ENCODE data around the gene CTNNA1. TPM values are rescaled to one million over a fixed set of nuclear protein-coding genes. Genes with fewer than 3 reads are reported as not detected.

Gene CTNNA1
- total and polyA plus RNA-seq, 12 donors = 111 to 521 (median 347) TPM

GRCh38 chr5:138979684-138980280 is 226.6 kb downstream of the CTNNA1 start:
- no peak overlapping the region for H3K4me3 ChIP-seq
- intact Hi-C loops (cut with DNase I) = no loop called here
- TF ChIP-seq POLR2A (IDR thresholded peaks at IDR 0.05) (no peak), CTCF (IDR thresholded peaks at IDR 0.05) (no peak)
- H3K27me3 ChIP-seq = no peaks in the 10 kb centered on the region
- WGBS, 4 donors = 82 to 94% (median 88%) methylated on average over 5 of the region's 5 CpGs
- peaks cover 9 to 17% of the 10 kb centered on the region in 2 donors for H3K4me1 ChIP-seq (replicated peaks in 1 of 2)
- no peaks in the 10 kb centered on the region for H3K9me3 ChIP-seq (replicated peaks in 1 of 3)
- DNase-seq = peak in 1 of 7 donors; percentile 24
- no peaks in the 10 kb centered on the region for H3K36me3 ChIP-seq (replicated peaks in 1 of 2)
- no peak overlapping the region for H3K27ac ChIP-seq

- Histone ChIP-seq H3K36me3 (replicated peaks in 1 of 2) (no peaks in the 10 kb centered on the region), H3K27me3 (no peaks in the 10 kb centered on the region), H3K27ac (no peak overlapping the region), H3K4me1 (replicated peaks in 1 of 2) (peaks cover 4 to 15% of the 10 kb centered on the region in 2 donors), H3K4me3 (no peak overlapping the region), H3K9me3 (replicated peaks in 1 of 3) (no peaks in the 10 kb centered on the region)
- TF ChIP-seq CTCF (IDR thresholded peaks at IDR 0.05) (no peak), POLR2A (IDR thresholded peaks at IDR 0.05) (no peak)
- intact Hi-C loops (cut with DNase I) = no loop called here
- DNase-seq = no peak
These were observed 227.2 kb downstream of the CTNNA1 start for GRCh38 chr5:138980441-138980840.

- Histone ChIP-seq H3K4me1 (replicated peaks in 1 of 2) (peaks cover 0 to 13% of the 10 kb centered on the region in 2 donors), H3K36me3 (replicated peaks in 1 of 2) (no peaks in the 10 kb centered on the region), H3K4me3 (no peak overlapping the region), H3K9me3 (replicated peaks in 1 of 3) (no peaks in the 10 kb centered on the region), H3K27me3 (no peaks in the 10 kb centered on the region), H3K27ac (no peak overlapping the region)
- 90 to 95% (median 93%) methylated on average over 3 of the region's 3 CpGs for WGBS, 4 donors
- intact Hi-C loops (cut with DNase I) = no loop called here
- DNase-seq = peak in 1 of 7 donors; percentile 35
- TF ChIP-seq POLR2A (IDR thresholded peaks at IDR 0.05) (no peak), CTCF (IDR thresholded peaks at IDR 0.05) (no peak)
These were observed 227.9 kb downstream of the CTNNA1 start for GRCh38 chr5:138981131-138981530.

- WGBS, 4 donors = 54 to 68% (median 58%) methylated on average over 7 of the region's 7 CpGs
- Histone ChIP-seq H3K27me3 (no peaks in the 10 kb centered on the region), H3K36me3 (replicated peaks in 1 of 2) (no peaks in the 10 kb centered on the region), H3K9me3 (replicated peaks in 1 of 3) (no peaks in the 10 kb centered on the region), H3K4me3 (no peak overlapping the region), H3K27ac (no peak overlapping the region), H3K4me1 (replicated peaks in 1 of 2) (peaks cover 0 to 18% of the 10 kb centered on the region in 2 donors)
- peak in 1 of 7 donors; percentile 52 for DNase-seq
- intact Hi-C loops (cut with DNase I) = no loop called here
- TF ChIP-seq CTCF (IDR thresholded peaks at IDR 0.05) (no peak), POLR2A (IDR thresholded peaks at IDR 0.05) (no peak)
These were observed 228.4 kb downstream of the CTNNA1 start for GRCh38 chr5:138981586-138981985.

All from adrenal gland (tissue), 12 donors.